Dedifferentiated amniotic fluid mesenchymal stem cell (primary cell): Measurements from ENCODE around the gene PCDHB15.
A peak's percentile ranks its signal among the peaks of the same experiment; 100 is the strongest.
"Not testable (repeated sequence)": the region's sequence is repeated elsewhere in the genome, so short reads cannot be mapped to it uniquely, and the experiment has no call there.

Experiments used
- DNase-seq: peaks from one replicate; pipeline ENCODE4 v3.0.0-alpha.2; 2016; ENCODE audit errors: extremely low spot score

Gene PCDHB15

DNA sequence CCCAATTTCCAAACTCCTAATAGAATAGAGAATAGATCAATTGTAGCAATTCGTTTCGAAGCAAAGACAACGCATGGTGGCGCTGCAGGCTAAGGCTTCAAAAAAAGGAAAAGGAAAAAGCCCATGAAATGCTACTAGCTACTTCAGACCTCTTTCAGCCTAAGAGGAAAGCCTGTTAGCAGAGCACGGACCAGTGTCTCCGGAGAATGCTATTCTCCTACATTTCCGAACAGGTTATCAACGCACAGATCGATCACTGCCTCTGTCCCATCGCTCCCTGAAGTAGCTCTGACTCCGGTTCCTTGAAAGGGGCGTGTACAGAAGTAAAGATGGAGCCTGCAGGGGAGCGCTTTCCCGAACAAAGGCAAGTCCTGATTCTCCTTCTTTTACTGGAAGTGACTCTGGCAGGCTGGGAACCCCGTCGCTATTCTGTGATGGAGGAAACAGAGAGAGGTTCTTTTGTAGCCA is at the start of gene PCDHB15:
TSS of gene PCDHB15 (plus strand) at position 146 of the 468 bp plus-strand sequence. CDS start at position 330, 184 bp downstream.
- no peak for DNase-seq

DNA sequence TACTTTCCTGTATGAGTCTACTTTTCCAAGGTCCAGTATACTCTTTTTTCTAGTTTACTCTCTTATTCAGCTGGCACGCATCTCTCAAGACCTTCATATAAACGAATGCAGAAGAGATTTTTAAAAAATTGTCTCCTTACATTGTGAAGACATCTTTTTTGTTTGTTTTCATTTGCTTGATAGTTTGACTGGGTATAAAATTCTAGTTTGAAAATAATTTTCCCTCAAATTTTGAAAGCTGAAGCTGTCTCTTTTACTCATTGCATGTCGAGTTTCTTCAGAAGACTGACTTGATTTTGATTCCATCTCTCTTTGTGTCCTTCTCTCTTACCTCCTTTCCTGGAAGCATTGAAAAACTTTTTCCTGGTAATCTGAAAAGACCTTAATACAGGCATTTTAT is 48.8 kb upstream of the PCDHB15 start:
- no peak for DNase-seq

DNA sequence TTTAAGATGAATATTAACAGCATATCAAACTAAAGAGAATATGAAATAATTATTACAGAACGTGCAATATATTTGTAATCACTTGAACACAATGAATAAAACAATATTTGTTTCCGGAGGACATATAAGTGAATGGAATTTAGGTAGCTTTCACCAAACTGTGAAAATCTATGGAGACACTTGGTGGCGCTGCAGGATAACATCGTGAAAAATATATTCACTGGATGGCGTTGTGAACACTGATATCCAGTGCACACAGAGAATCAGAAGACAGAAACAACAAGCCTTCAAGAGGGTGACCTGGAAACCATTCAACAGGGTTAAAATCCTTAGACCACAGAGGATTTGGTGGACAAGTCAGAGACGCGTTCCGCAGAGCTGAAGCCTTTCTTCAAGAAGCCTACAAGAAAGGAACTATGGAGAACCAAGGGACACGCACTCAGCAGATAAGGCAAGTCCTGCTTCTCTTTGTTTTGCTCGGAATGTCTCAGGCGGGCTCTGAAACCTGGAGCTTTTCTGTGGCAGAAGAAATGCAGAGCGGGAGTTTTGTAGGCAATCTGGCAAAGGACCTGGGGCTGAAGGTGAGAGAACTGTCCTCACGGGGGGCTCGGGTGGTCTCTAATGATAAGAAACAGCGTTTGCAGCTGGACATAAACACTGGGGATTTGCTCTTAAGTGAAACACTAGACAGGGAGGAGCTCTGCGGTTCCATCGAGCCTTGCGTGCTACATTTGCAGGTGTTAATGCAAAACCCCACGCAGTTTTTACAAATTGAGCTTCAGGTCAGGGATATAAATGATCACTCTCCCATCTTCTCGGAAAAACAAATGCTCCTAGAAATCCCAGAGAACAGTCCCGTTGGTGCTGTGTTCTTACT is 45.6 kb upstream of the PCDHB15 start, which contains the start of gene PCDHB11:
TSS of gene PCDHB11 (plus strand) at position 269 of the 877 bp plus-strand sequence. CDS start at position 417, 148 bp downstream.
- DNase-seq = no peak

DNA sequence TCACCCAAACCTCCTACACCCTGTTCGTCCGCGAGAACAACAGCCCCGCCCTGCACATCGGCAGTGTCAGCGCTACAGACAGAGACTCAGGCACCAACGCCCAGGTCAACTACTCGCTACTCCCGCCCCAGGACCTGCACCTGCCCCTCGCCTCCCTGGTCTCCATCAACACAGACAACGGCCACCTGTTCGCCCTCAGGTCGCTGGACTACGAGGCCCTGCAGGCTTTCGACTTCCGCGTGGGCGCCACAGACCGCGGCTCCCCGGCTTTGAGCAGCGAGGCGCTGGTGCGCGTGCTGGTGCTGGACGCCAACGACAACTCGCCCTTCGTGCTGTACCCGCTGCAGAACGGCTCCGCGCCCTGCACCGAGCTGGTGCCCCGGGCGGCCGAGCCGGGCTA is 44.1 kb upstream of the PCDHB15 start:
- not testable (repeated sequence) for DNase-seq

DNA sequence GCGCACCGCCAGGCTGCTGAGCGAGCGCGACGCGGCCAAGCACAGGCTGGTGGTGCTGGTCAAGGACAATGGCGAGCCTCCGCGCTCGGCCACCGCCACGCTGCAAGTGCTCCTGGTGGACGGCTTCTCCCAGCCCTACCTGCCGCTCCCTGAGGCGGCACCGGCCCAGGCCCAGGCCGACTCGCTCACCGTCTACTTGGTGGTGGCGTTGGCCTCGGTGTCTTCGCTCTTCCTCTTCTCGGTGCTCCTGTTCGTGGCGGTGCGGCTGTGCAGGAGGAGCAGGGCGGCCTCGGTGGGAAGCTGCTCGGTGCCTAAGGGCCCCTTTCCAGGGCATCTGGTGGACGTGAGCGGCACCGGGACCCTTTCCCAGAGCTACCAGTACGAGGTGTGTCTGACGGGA is 43.5 kb upstream of the PCDHB15 start:
- DNase-seq = not testable (repeated sequence)

DNA sequence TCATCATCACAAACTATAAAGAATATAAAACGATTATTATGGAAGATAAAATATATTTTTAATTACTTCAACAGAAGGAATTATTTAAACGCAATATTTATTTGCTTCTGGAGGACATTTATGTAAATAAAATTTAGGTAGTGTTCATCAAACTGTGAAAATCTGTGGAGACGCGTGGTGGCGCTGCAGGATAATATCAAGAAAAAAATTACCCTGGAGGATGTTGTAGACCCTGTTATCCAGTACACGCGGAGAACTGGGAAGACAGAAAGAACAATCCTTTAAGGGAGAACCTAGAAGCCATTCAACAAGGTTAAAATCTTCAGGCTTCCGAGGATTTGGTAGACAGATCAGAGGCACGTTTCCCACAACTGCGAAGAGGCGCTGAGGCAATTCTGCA is 36.7 kb upstream of the PCDHB15 start, which contains the start of gene PCDHB12:
TSS of gene PCDHB12 (plus strand) at position 242 of the 400 bp plus-strand sequence. CDS start 189 bp downstream, outside the sequence.
- no peak for DNase-seq

DNA sequence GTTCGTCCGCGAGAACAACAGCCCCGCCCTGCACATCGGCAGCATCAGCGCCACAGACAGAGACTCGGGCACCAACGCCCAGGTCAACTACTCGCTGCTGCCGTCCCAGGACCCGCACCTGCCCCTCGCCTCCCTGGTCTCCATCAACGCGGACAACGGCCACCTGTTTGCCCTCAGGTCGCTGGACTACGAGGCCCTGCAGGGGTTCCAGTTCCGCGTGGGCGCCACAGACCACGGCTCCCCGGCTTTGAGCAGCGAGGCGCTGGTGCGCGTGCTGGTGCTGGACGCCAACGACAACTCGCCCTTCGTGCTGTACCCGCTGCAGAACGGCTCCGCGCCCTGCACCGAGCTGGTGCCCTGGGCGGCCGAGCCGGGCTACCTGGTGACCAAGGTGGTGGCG is 34.9 kb upstream of the PCDHB15 start:
- DNase-seq = not testable (repeated sequence)

DNA sequence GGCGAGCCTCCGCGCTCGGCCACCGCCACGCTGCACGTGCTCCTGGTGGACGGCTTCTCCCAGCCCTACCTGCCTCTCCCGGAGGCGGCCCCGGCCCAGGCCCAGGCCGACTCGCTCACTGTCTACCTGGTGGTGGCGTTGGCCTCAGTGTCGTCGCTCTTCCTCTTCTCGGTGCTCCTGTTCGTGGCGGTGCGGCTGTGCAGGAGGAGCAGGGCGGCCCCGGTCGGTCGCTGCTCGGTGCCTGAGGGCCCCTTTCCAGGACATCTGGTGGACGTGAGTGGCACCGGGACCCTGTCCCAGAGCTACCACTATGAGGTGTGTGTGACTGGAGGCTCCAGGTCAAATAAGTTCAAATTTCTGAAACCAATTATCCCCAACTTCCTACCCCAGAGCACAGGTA is 34.3 kb upstream of the PCDHB15 start:
- DNase-seq = not testable (repeated sequence)

DNA sequence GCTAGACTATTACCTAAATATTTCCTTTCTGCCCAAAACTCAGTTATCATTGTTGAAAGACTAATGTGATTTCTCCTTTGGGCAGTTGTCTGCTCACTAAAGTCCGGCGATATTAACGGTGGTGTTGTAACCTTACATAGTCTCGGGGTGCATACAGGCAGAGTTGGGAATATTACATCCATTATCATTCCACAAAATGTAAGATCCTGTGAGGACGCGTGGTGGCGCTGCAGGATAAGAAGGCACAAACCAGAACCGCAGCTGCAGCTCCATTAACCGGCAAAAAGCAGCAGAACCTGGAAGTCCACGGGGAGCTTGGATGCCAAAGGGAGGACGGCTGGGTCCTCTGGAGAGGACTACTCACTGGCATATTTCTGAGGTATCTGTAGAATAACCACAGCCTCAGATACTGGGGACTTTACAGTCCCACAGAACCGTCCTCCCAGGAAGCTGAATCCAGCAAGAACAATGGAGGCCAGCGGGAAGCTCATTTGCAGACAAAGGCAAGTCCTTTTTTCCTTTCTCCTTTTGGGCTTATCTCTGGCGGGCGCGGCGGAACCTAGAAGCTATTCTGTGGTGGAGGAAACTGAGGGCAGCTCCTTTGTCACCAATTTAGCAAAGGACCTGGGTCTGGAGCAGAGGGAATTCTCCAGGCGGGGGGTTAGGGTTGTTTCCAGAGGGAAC is 31.4 kb upstream of the PCDHB15 start, which contains the start of gene PCDHB13:
TSS of gene PCDHB13 (plus strand) at position 264 of the 684 bp plus-strand sequence. CDS start at position 469, 205 bp downstream.
- not testable (repeated sequence) for DNase-seq

DNA sequence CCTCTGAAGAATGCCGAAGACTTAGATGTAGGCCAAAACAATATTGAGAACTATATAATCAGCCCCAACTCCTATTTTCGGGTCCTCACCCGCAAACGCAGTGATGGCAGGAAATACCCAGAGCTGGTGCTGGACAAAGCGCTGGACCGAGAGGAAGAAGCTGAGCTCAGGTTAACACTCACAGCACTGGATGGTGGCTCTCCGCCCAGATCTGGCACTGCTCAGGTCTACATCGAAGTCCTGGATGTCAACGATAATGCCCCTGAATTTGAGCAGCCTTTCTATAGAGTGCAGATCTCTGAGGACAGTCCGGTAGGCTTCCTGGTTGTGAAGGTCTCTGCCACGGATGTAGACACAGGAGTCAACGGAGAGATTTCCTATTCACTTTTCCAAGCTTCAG is 30.6 kb upstream of the PCDHB15 start:
- DNase-seq = not testable (repeated sequence)

DNA sequence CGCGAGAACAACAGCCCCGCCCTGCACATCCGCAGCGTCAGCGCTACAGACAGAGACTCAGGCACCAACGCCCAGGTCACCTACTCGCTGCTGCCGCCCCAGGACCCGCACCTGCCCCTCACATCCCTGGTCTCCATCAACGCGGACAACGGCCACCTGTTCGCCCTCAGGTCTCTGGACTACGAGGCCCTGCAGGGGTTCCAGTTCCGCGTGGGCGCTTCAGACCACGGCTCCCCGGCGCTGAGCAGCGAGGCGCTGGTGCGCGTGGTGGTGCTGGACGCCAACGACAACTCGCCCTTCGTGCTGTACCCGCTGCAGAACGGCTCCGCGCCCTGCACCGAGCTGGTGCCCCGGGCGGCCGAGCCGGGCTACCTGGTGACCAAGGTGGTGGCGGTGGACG is 29.7 kb upstream of the PCDHB15 start:
- not testable (repeated sequence) for DNase-seq

DNA sequence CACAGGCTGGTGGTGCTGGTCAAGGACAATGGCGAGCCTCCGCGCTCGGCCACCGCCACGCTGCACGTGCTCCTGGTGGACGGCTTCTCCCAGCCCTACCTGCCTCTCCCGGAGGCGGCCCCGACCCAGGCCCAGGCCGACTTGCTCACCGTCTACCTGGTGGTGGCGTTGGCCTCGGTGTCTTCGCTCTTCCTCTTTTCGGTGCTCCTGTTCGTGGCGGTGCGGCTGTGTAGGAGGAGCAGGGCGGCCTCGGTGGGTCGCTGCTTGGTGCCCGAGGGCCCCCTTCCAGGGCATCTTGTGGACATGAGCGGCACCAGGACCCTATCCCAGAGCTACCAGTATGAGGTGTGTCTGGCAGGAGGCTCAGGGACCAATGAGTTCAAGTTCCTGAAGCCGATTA is 29.2 kb upstream of the PCDHB15 start:
- DNase-seq = not testable (repeated sequence)

DNA sequence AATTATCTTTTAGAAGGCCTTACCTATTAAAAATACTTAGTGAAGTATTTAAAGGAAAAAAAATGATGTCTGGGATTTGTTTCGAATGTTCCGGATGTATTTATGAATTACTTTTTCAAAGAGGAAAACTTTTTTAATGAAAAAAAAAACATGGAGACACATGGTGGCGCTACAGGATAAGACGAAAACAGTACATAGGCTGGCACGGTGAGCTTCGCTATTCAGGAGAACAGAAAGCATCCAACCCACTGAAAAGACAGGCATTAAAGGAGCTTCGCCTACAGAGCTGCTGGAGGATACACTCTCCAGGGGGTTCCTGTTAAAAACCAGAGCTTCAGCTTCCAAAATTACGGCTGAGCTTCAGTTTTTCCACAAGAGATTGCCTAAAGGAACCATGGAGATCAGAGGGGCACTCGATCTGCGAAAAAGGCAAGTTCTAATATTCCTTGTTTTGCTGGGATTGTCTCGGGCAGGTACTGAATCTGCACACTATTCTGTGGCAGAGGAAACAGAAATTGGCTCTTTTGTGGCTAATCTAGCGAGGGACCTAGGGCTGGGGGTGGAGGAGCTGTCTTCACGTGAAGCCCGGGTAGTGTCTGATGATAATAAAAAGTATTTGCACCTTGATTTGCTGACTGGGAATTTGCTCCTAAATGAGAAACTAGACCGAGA is 21.9 kb upstream of the PCDHB15 start, which contains the start of gene PCDHB14:
TSS of gene PCDHB14 (plus strand) at position 232 of the 672 bp plus-strand sequence. CDS start at position 395, 163 bp downstream.
- peak; percentile 54 for DNase-seq

DNA sequence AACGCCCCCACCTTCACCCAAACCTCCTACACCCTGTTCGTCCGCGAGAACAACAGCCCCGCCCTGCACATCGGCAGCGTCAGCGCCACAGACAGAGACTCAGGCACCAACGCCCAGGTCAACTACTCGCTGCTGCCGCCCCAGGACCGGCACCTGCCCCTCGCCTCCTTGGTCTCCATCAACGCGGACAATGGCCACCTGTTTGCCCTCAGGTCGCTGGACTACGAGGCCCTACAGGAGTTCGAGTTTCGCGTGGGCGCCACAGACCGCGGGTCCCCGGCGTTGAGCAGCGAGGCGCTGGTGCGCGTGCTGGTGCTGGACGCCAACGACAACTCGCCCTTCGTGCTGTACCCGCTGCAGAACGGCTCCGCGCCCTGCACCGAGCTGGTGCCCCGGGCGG is 20.4 kb upstream of the PCDHB15 start:
- DNase-seq = not testable (repeated sequence)

DNA sequence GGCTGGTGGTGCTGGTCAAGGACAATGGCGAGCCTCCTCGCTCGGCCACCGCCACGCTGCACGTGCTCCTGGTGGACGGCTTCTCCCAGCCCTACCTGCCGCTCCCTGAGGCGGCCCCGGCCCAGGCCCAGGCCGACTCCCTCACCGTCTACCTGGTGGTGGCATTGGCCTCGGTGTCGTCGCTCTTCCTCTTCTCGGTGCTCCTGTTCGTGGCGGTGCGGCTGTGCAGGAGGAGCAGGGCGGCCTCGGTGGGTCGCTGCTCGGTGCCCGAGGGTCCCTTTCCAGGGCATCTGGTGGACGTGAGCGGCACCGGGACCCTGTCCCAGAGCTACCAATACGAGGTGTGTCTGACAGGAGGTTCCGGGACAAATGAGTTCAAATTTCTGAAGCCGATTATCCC is 19.8 kb upstream of the PCDHB15 start:
- not testable (repeated sequence) for DNase-seq

DNA sequence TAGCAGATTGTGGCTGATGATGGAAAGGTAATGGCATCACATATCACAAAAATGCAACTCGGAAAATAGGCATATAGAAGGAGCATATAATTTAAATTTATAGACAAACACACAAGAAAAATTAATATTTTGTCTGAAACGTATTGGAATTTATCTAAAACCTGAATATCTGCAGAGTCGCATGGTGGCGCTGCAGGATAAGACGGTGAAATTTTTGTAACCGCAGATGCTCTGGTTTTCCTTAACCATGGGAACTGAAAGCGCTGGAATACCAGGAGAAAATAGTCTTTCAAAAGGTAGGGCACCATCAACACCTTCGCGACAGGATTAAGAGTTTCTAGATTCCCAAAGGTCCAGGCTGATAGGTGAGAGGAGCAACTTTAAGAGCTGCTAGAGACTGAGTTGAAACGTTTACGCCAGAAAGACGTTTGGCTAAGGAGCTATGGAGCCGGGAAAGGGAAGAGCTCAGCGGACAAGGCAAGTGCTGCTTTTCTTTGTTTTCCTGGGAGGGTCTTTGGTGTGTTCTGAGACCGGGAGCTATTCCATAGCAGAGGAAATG is 11.0 kb upstream of the PCDHB15 start:
- no peak for DNase-seq

DNA sequence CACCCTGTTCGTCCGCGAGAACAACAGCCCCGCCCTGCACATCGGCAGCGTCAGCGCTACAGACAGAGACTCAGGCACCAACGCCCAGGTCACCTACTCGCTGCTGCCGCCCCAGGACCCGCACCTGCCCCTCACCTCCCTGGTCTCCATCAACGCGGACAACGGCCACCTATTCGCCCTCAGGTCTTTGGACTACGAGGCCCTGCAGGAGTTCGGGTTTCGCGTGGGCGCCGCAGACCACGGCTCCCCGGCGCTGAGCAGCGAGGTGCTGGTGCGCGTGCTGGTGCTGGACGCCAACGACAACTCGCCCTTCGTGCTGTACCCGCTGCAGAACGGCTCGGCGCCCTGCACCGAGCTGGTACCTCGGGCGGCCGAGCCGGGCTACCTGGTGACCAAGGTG is 9.3 kb upstream of the PCDHB15 start:
- not testable (repeated sequence) for DNase-seq

DNA sequence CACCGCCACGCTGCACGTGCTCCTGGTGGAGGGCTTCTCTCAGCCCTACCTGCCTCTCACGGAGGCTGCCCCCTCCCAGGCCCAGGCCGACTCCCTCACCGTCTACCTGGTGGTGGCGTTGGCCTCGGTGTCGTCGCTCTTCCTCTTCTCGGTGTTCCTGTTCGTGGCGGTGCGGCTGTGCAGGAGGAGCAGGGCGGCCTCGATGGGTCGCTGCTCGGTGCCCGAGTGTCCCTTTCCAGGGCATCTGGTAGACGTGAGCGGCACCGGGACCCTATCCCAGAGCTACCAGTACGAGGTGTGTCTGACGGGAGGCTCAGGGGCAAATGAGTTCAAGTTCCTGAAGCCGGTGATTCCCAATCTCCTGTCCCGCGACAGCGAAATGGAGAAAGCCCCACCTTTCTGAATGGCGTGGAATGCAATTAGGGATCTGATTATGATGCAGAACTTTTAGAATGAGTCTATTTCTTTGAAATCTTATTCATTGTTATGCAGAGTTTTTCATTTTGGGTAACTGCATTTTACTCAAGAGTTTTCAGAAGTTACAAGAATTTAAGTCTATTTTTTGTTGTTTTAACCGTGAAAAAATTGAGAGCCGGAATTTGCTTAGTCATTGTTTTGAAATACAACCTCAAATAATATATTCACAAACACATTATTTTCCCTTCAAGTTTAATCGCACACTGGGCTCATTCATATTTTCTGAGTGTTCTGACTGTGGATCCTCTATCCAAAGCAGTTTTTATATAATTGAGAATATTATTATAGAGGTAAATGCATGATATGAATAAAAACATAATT is 8.5 kb upstream of the PCDHB15 start:
- no peak for DNase-seq

DNA sequence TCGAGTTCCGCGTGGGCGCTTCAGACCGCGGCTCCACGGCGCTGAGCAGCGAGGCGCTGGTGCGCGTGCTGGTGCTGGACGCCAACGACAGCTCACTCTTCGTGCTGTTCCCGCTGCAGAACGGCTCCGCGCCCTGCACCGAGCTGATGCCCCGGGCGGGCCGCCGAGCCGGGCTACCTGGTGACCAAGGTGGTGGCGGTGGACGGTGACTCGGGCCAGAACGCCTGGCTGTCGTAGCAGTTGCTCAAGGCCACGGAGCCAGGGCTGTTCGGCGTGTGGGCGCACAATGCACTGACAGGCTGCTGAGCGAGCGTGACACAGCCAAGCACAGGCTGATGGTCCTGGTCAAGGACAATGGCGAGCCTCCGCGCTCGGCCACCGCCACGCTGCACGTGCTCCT is 3.7 kb upstream of the PCDHB15 start:
- DNase-seq = no peak

DNA sequence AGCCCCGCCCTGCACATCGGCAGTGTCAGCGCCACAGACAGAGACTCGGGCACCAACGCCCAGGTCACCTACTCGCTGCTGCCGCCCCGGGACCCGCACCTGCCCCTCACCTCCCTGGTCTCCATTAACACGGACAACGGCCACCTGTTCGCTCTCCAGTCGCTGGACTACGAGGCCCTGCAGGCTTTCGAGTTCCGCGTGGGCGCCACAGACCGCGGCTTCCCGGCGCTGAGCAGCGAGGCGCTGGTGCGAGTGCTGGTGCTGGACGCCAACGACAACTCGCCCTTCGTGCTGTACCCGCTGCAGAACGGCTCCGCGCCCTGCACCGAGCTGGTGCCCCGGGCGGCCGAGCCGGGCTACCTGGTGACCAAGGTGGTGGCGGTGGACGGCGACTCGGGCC is 1.8 kb downstream of the PCDHB15 start:
- not testable (repeated sequence) for DNase-seq
